Measurements from ENCODE around the gene P3H4. TPM values are rescaled to one million over a fixed set of nuclear protein-coding genes. Genes with fewer than 3 reads are reported as not detected.

P3H4 gene
- total RNA-seq, 1 donor from 2014 or later = 6.0 TPM

DNA sequence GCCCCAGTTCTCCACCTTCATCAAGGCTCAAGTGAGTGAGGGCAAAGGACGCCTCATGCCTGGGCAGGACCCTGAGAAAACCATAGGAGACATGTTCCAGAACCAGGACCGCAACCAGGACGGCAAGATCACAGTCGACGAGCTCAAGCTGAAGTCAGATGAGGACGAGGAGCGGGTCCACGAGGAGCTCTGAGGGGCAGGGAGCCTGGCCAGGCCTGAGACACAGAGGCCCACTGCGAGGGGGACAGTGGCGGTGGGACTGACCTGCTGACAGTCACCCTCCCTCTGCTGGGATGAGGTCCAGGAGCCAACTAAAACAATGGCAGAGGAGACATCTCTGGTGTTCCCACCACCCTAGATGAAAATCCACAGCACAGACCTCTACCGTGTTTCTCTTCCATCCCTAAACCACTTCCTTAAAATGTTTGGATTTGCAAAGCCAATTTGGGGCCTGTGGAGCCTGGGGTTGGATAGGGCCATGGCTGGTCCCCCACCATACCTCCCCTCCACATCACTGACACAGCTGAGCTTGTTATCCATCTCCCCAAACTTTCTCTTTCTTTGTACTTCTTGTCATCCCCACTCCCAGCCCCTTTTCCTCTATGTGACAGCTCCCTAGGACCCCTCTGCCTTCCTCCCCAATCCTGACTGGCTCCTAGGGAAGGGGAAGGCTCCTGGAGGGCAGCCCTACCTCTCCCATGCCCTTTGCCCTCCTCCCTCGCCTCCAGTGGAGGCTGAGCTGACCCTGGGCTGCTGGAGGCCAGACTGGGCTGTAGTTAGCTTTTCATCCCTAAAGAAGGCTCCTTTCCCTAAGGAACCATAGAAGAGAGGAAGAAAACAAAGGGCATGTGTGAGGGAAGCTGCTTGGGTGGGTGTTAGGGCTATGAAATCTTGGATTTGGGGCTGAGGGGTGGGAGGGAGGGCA is 10.7 kb upstream of the P3H4 start:
- Histone ChIP-seq H3K4me1 (no peaks in the 10 kb centered on the region), H3K9me3 (replicated peaks) (no peaks in the 10 kb centered on the region), H3K36me3 (peaks cover 20% of the 10 kb centered on the region), H3K27ac (replicated peaks) (no peak overlapping the region), H3K4me3 (no peak overlapping the region), H3K27me3 (ENCODE audit: low read depth) (peaks cover 3% of the 10 kb centered on the region)
- TF ChIP-seq, protein P1, sequence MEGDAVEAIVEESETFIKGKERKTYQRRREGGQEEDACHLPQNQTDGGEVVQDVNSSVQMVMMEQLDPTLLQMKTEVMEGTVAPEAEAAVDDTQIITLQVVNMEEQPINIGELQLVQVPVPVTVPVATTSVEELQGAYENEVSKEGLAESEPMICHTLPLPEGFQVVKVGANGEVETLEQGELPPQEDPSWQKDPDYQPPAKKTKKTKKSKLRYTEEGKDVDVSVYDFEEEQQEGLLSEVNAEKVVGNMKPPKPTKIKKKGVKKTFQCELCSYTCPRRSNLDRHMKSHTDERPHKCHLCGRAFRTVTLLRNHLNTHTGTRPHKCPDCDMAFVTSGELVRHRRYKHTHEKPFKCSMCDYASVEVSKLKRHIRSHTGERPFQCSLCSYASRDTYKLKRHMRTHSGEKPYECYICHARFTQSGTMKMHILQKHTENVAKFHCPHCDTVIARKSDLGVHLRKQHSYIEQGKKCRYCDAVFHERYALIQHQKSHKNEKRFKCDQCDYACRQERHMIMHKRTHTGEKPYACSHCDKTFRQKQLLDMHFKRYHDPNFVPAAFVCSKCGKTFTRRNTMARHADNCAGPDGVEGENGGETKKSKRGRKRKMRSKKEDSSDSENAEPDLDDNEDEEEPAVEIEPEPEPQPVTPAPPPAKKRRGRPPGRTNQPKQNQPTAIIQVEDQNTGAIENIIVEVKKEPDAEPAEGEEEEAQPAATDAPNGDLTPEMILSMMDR (IDR thresholded peaks at IDR 0.05; ENCODE audit: borderline replicate concordance) = no peak
- no peak for DNase-seq
- intact Hi-C loops (cut with micrococcal nuclease) = no loop called here

DNA sequence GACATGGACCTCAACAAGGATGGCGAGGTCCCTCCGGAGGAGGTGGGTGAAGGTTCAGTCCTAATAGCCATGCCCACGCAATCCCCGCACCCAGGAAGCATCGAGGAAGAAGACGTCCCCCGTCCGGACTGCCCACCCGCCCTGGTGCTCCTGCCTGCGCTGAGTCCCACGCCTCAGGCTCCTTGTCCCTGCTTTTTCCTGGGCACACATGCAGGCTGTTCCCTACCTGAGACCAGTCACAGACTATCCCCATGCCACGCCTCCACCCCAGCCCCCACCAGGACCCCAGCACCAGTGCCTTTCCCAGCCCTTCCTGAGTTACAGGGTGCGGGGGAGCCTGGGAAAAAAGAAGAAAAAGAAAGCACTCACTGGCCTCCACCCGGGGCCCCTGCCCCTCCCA is 10.0 kb upstream of the P3H4 start:
- Histone ChIP-seq H3K27me3 (ENCODE audit: low read depth) (peaks cover 3% of the 10 kb centered on the region), H3K27ac (replicated peaks) (no peak overlapping the region), H3K36me3 (peaks cover 14% of the 10 kb centered on the region), H3K4me1 (no peaks in the 10 kb centered on the region), H3K4me3 (no peak overlapping the region), H3K9me3 (replicated peaks) (no peaks in the 10 kb centered on the region)
- intact Hi-C loops (cut with micrococcal nuclease) = no loop called here
- no peak for DNase-seq
- TF ChIP-seq, protein P1 (IDR thresholded peaks at IDR 0.05; ENCODE audit: borderline replicate concordance) = no peak

DNA sequence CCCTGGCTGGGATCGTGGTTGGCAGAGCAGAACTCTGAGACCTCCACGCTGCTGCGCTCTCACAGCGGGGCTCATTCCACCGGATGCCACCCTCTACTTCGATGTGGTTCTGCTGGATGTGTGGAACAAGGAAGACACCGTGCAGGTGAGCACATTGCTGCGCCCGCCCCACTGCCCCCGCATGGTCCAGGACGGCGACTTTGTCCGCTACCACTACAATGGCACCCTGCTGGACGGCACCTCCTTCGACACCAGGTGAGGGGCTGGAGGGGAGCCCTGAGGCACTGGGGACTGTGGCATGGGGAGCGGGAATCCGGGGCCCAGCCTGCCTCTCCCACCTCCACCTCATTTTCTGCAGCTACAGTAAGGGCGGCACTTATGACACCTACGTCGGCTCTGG is 6.3 kb upstream of the P3H4 start:
- Histone ChIP-seq H3K36me3 (no peaks in the 10 kb centered on the region), H3K4me1 (peaks cover under 1% of the 10 kb centered on the region), H3K9me3 (replicated peaks) (no peaks in the 10 kb centered on the region), H3K27ac (replicated peaks) (no peak overlapping the region), H3K27me3 (ENCODE audit: low read depth) (peaks cover 3% of the 10 kb centered on the region), H3K4me3 (no peak overlapping the region)
- intact Hi-C loops (cut with micrococcal nuclease) = no loop called here
- TF ChIP-seq, protein P1 (IDR thresholded peaks at IDR 0.05; ENCODE audit: borderline replicate concordance) = no peak
- DNase-seq = no peak

DNA sequence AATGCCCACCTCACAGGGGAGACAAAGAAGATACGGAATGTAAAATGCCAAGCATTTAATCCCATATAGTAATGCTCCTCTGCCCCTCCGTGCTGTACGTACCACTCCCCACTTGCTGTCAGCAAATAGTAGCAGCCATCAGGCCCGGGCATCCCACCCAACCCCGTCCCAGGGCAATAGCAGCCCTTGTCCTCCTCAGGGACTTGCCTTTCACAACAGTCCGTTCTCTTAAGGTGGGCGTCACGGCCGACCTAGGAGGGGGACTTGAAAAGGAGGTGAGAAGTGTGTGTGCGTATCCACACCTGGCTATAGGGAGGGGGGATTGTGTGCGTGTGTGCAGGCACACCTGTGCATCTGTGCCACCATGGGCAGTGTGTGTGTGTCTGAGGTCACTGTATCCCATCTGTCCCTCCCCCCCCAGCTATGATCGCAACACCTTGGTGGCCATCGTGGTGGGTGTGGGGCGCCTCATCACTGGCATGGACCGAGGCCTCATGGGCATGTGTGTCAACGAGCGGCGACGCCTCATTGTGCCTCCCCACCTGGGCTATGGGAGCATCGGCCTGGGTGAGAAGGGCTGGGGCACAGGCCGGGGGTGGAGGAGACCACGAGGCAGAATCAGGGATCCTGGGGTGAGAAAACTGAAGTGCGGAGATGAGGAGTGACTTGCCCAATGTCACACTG is 5.0 kb upstream of the P3H4 start:
- intact Hi-C loops (cut with micrococcal nuclease) = no loop called here
- TF ChIP-seq, protein P1 (IDR thresholded peaks at IDR 0.05; ENCODE audit: borderline replicate concordance) = no peak
- Histone ChIP-seq H3K27me3 (ENCODE audit: low read depth) (peaks cover 7% of the 10 kb centered on the region), H3K9me3 (replicated peaks) (no peaks in the 10 kb centered on the region), H3K36me3 (no peaks in the 10 kb centered on the region), H3K27ac (replicated peaks) (no peak overlapping the region), H3K4me3 (no peak overlapping the region), H3K4me1 (peaks cover 13% of the 10 kb centered on the region)
- no peak for DNase-seq

DNA sequence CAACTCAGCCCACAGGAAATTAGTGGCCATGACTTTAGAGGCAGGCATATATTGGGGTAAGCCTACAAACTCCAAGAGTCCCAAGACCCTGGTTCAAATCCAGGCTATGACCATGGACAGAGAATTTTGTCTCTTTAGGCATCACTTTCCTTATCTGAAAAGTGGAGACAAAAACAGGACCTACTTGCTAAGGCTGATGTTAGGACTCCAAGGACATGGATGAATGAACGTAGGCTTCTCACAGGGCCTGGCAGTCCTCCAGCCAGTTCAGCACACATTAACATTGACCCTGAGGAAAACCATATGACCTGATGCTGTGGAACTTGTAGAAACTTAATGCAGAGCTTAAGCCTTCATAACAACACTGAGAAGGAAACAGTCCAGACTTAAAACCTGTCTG is 2.4 kb upstream of the P3H4 start:
- DNase-seq = no peak
- intact Hi-C loops (cut with micrococcal nuclease) = no loop called here
- H3K27ac ChIP-seq (replicated peaks) = no peak overlapping the region
- TF ChIP-seq, protein P1 (IDR thresholded peaks at IDR 0.05; ENCODE audit: borderline replicate concordance) = no peak
- peaks cover 39% of the 10 kb centered on the region for H3K4me1 ChIP-seq
- H3K36me3 ChIP-seq = no peaks in the 10 kb centered on the region
- H3K27me3 ChIP-seq (ENCODE audit: low read depth) = peaks cover 4% of the 10 kb centered on the region
- no peak overlapping the region for H3K4me3 ChIP-seq
- no peaks in the 10 kb centered on the region for H3K9me3 ChIP-seq (replicated peaks)

All from left ventricle myocardium inferior (tissue), 1 donor.